Measurements from ENCODE around the gene SNX2. TPM values are rescaled to one million over a fixed set of nuclear protein-coding genes. Genes with fewer than 3 reads are reported as not detected.

SNX2 gene
- total RNA-seq, 1 experiment from 2014 or later: 97.0 TPM

GRCh38 chr5:122778157-122778556 is 3.3 kb downstream of the SNX2 start:
- no peak overlapping the region for H3K4me3 Mint-ChIP-seq (ENCODE audit: low read depth, unreplicated experiment)
- intact Hi-C loops (cut with micrococcal nuclease; ENCODE audit: unreplicated experiment): no loop called here

DNA sequence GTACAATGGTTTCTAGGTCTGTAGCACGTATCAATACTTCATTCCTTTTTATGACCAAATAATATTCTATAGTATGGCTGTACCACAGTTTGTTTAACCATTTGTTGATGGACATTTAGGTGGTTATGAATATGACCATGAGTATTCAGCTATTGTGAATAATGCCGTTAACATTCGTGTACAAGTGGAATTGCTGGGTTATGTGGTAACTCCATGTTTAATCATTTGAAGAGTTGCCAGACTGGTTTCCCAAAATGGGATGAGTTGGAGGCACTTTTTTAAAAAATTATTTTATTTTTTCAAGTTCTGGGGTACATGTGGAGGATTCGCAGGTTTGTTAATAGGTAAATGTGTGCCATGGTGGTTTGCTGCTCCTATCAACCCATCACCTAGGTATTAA is 4.6 kb downstream of the SNX2 start:
- peaks cover 19% of the 10 kb centered on the region for H3K36me3 Mint-ChIP-seq (ENCODE audit: insufficient read depth, unreplicated experiment)
- H3K27ac Mint-ChIP-seq (ENCODE audit: unreplicated experiment): peak overlapping the region; percentile 39
- CTCF ChIA-PET: no interaction called here
- DNase-seq: no peak
- no TSS peak for BruUV-seq (replicated peaks)
- no peak for TF ChIP-seq CTCF (IDR thresholded peaks at IDR 0.05; ENCODE audit: unreplicated experiment)
- peaks cover 3% of the 10 kb centered on the region for H3K9me3 Mint-ChIP-seq (ENCODE audit: low read depth, unreplicated experiment)
- H3K4me1 Mint-ChIP-seq (ENCODE audit: low read depth, unreplicated experiment): peaks cover 29% of the 10 kb centered on the region
- intact Hi-C loops (cut with micrococcal nuclease; ENCODE audit: unreplicated experiment): no loop called here
- H3K27me3 Mint-ChIP-seq (ENCODE audit: unreplicated experiment): no peaks in the 10 kb centered on the region
- no peak overlapping the region for H3K4me3 Mint-ChIP-seq (ENCODE audit: low read depth, unreplicated experiment)

More at GRCh38 chr5:122778157-122778556, 3.3 kb downstream of the SNX2 start:
- Mint-ChIP-seq H3K36me3 (ENCODE audit: insufficient read depth, unreplicated experiment) (peaks cover 20% of the 10 kb centered on the region), H3K27ac (ENCODE audit: unreplicated experiment) (no peak overlapping the region), H3K4me1 (ENCODE audit: low read depth, unreplicated experiment) (peaks cover 29% of the 10 kb centered on the region), H3K27me3 (ENCODE audit: unreplicated experiment) (no peaks in the 10 kb centered on the region), H3K9me3 (ENCODE audit: low read depth, unreplicated experiment) (peaks cover 3% of the 10 kb centered on the region)
- CTCF ChIA-PET: no interaction called here
- no peak for TF ChIP-seq CTCF (IDR thresholded peaks at IDR 0.05; ENCODE audit: unreplicated experiment)
- no TSS peak for BruUV-seq (replicated peaks)
- no peak for DNase-seq

DNA sequence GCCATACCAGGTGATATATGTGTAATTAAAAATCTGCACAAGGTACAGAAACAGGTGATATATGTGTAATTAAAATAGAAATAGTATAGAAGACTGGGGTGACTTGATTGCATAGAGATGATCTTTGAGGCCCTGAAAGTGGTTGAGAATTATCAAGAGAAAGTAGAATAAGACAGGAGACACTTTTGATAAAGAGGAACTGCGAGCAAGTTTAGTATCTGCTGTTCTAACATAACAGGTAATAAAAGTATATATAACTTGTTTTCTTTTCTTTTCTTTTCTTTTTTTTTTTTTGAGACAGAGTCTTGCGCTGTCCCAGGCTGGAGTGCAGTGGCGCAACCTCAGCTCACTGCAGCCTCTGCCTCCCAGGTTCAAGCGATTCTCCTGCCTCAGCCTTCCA is 5.4 kb downstream of the SNX2 start:
- peaks cover 3% of the 10 kb centered on the region for H3K9me3 Mint-ChIP-seq (ENCODE audit: low read depth, unreplicated experiment)
- no peak overlapping the region for H3K4me3 Mint-ChIP-seq (ENCODE audit: low read depth, unreplicated experiment)
- no peaks in the 10 kb centered on the region for H3K27me3 Mint-ChIP-seq (ENCODE audit: unreplicated experiment)
- no peak for DNase-seq
- H3K27ac Mint-ChIP-seq (ENCODE audit: unreplicated experiment): no peak overlapping the region
- no TSS peak for BruUV-seq (replicated peaks)
- CTCF ChIA-PET: no interaction called here
- no peak for TF ChIP-seq CTCF (IDR thresholded peaks at IDR 0.05; ENCODE audit: unreplicated experiment)
- H3K4me1 Mint-ChIP-seq (ENCODE audit: low read depth, unreplicated experiment): peaks cover 29% of the 10 kb centered on the region
- intact Hi-C loops (cut with micrococcal nuclease; ENCODE audit: unreplicated experiment): no loop called here
- peaks cover 10% of the 10 kb centered on the region for H3K36me3 Mint-ChIP-seq (ENCODE audit: insufficient read depth, unreplicated experiment)

DNA sequence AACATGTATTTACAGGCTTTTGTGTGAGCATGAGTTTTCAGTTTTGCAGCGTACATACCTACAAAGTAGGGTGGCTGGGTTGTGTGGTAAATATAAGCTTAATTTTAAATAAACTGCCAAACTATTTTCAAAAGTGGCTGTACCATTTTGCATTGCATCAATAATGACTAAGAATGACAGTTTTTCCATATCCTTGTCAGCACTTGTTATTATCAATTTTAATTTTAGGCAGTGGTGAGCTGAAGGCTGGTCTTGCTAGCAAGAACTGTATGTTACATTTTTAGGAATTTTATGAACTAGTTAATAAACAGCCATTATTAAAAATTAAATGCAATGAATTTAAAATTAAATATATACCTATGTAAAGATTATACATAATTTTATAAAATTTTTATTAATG is 6.6 kb downstream of the SNX2 start:
- DNase-seq: no peak
- intact Hi-C loops (cut with micrococcal nuclease; ENCODE audit: unreplicated experiment): no loop called here
- CTCF ChIA-PET: no interaction called here
- Mint-ChIP-seq H3K36me3 (ENCODE audit: insufficient read depth, unreplicated experiment) (no peaks in the 10 kb centered on the region), H3K4me3 (ENCODE audit: low read depth, unreplicated experiment) (no peak overlapping the region), H3K27me3 (ENCODE audit: unreplicated experiment) (no peaks in the 10 kb centered on the region), H3K9me3 (ENCODE audit: low read depth, unreplicated experiment) (peaks cover 7% of the 10 kb centered on the region), H3K27ac (ENCODE audit: unreplicated experiment) (no peak overlapping the region), H3K4me1 (ENCODE audit: low read depth, unreplicated experiment) (peaks cover 29% of the 10 kb centered on the region)
- TF ChIP-seq CTCF (IDR thresholded peaks at IDR 0.05; ENCODE audit: unreplicated experiment): no peak
- BruUV-seq (replicated peaks): no TSS peak
